ENCODE data around the gene ID3. TPM values are rescaled to one million over a fixed set of nuclear protein-coding genes. Genes with fewer than 3 reads are reported as not detected.

The ID3 gene
- total and polyA plus RNA-seq, 9 of the 15 experiments (the other 6 are each of a cell fraction or from before 2014, with no cell fraction given): 6.8 to 59.8 (median 23.5) TPM

GRCh38 chr1:23525558-23526250 is 33.6 kb downstream of the ID3 start (continued):
- TF ChIP-seq ATF2 (CRISPR knock-in tag; IDR thresholded peaks at IDR 0.05) (no peak), ARID3B (CRISPR knock-in tag; IDR thresholded peaks at IDR 0.05; ENCODE audit: borderline replicate concordance) (no peak)

- Histone ChIP-seq H4K20me1 (replicated peaks; ENCODE audit: control insufficient read depth, insufficient read depth, low read length) (peaks cover 31% of the 10 kb centered on the region), H3K4me2 (ENCODE audit: insufficient read depth, low read length) (no peak overlapping the region), H3K36me3 (ENCODE audit: control insufficient read depth, insufficient read depth, low read length) (peaks cover 67% of the 10 kb centered on the region), H3K4me1 (replicated peaks in 1 of 2; ENCODE audit: control insufficient read depth in 2 of 2, insufficient read depth in 2 of 2, low read length in 2 of 2) (peaks cover 40 to 46% of the 10 kb centered on the region in 2 experiments), H3K27ac (ENCODE audit: extremely low read depth, low read depth, low read length) (no peak overlapping the region), H3K4me3 (no peak overlapping the region), H3K9me3 (replicated peaks; ENCODE audit: control insufficient read depth, insufficient read depth, low read depth, low read length) (no peaks in the 10 kb centered on the region), H3K79me2 (ENCODE audit: control insufficient read depth, insufficient read depth, low read length) (peaks cover 53% of the 10 kb centered on the region), H3K27me3 (ENCODE audit: control insufficient read depth in 2 of 2, insufficient read depth in 2 of 2, low read length in 2 of 2) (no peaks in the 10 kb centered on the region), H2AFZ (ENCODE audit: low read depth, low read length) (no peak overlapping the region), H3K9me1 (ENCODE audit: control insufficient read depth, insufficient read depth, low read length) (peaks cover 19% of the 10 kb centered on the region), H3K9ac (ENCODE audit: insufficient read depth in 1 of 2, low read depth in 2 of 2, low read length in 2 of 2) (peak overlapping the region in 1 of 2 experiments; percentile 63; a peak in 2 of 4 replicates)
- in situ Hi-C loops (cut with MboI) (no loop called here), intact Hi-C loops (cut with micrococcal nuclease) (no loop called here)
- POLR2A ChIA-PET: interaction anchor here (0.9 to 7.0 kb wide), 8 partner anchors 8 to 167 kb away, joined by 3 to 65 read pairs (median 4); partner anchors contain the start of gene RPL11
- FAIRE-seq (no peak), DNase-seq (ENCODE audit: extremely low read depth in 1 of 4, low spot score in 3 of 4) (peak in 2 of 4 experiments; percentile 60 to 65), ATAC-seq (no peak)
- BruUV-seq (replicated peaks): no TSS peak
- CTCF ChIA-PET (ENCODE audit: low intra/inter-chr PET ratio): no interaction called here
- 60% methylated on average over 7 of the region's 9 CpGs for WGBS (ENCODE audit: insufficient coverage, low coverage, missing lambda C conversion rate)
- TF ChIP-seq KDM1A (IDR thresholded peaks at IDR 0.05) (no peak), SMARCB1 (IDR thresholded peaks at IDR 0.05; ENCODE audit: insufficient read length, low read depth) (no peak), ZNF449 (CRISPR knock-in tag; IDR thresholded peaks at IDR 0.05) (no peak), RBFOX2 (IDR thresholded peaks at IDR 0.05; ENCODE audit: low read depth, low read length) (peak; percentile 54; the same call in 1 of the 2 replicates), ZKSCAN1 (IDR thresholded peaks at IDR 0.05; ENCODE audit: low read depth, low read length) (no peak), THAP12 (CRISPR knock-in tag; IDR thresholded peaks at IDR 0.05) (no peak), CREM (IDR thresholded peaks at IDR 0.05; ENCODE audit: low read depth) (no peak), IRF2 (CRISPR knock-in tag; IDR thresholded peaks at IDR 0.05) (no peak), NBN (IDR thresholded peaks at IDR 0.05; ENCODE audit: low read depth) (no peak), SRSF9 (IDR thresholded peaks at IDR 0.05; ENCODE audit: borderline replicate concordance, low read depth, low read length) (no peak), SPI1 (IDR thresholded peaks at IDR 0.05; ENCODE audit: borderline replicate concordance, low read depth, low read length) (no peak)
Measured at GRCh38 chr1:23524716-23525401, 34.4 kb downstream of the ID3 start.
